ENCODE results near the gene IL3.

IL3 gene

DNA sequence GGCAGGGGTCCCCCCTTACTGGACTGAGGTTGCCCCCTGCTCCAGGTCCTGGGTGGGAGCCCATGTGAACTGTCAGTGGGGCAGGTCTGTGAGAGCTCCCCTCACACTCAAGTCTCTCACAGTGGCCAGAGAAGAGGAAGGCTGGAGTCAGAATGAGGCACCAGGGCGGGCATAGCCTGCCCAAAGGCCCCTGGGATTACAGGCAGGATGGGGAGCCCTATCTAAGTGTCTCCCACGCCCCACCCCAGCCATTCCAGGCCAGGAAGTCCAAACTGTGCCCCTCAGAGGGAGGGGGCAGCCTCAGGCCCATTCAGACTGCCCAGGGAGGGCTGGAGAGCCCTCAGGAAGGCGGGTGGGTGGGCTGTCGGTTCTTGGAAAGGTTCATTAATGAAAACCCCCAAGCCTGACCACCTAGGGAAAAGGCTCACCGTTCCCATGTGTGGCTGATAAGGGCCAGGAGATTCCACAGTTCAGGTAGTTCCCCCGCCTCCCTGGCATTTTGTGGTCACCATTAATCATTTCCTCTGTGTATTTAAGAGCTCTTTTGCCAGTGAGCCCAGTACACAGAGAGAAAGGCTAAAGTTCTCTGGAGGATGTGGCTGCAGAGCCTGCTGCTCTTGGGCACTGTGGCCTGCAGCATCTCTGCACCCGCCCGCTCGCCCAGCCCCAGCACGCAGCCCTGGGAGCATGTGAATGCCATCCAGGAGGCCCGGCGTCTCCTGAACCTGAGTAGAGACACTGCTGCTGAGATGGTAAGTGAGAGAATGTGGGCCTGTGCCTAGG lies 13.0 kb downstream of the IL3 start, which contains the start of gene CSF2:
TSS of gene CSF2 (plus strand) at position 559 of the 783 bp plus-strand sequence. CDS start at position 594, 35 bp downstream.
- no peak for DNase-seq (ENCODE audit: low read depth in 2 of 2)

DNA sequence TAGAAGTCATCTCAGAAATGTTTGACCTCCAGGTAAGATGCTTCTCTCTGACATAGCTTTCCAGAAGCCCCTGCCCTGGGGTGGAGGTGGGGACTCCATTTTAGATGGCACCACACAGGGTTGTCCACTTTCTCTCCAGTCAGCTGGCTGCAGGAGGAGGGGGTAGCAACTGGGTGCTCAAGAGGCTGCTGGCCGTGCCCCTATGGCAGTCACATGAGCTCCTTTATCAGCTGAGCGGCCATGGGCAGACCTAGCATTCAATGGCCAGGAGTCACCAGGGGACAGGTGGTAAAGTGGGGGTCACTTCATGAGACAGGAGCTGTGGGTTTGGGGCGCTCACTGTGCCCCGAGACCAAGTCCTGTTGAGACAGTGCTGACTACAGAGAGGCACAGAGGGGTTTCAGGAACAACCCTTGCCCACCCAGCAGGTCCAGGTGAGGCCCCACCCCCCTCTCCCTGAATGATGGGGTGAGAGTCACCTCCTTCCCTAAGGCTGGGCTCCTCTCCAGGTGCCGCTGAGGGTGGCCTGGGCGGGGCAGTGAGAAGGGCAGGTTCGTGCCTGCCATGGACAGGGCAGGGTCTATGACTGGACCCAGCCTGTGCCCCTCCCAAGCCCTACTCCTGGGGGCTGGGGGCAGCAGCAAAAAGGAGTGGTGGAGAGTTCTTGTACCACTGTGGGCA lies 13.8 kb downstream of the IL3 start:
- DNase-seq (ENCODE audit: low read depth in 2 of 2) = no peak

DNA sequence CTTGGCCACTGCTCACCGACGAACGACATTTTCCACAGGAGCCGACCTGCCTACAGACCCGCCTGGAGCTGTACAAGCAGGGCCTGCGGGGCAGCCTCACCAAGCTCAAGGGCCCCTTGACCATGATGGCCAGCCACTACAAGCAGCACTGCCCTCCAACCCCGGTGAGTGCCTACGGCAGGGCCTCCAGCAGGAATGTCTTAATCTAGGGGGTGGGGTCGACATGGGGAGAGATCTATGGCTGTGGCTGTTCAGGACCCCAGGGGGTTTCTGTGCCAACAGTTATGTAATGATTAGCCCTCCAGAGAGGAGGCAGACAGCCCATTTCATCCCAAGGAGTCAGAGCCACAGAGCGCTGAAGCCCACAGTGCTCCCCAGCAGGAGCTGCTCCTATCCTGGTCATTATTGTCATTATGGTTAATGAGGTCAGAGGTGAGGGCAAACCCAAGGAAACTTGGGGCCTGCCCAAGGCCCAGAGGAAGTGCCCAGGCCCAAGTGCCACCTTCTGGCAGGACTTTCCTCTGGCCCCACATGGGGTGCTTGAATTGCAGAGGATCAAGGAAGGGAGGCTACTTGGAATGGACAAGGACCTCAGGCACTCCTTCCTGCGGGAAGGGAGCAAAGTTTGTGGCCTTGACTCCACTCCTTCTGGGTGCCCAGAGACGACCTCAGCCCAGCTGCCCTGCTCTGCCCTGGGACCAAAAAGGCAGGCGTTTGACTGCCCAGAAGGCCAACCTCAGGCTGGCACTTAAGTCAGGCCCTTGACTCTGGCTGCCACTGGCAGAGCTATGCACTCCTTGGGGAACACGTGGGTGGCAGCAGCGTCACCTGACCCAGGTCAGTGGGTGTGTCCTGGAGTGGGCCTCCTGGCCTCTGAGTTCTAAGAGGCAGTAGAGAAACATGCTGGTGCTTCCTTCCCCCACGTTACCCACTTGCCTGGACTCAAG lies 14.6 kb downstream of the IL3 start:
- no peak for DNase-seq (ENCODE audit: low read depth in 2 of 2)

DNA sequence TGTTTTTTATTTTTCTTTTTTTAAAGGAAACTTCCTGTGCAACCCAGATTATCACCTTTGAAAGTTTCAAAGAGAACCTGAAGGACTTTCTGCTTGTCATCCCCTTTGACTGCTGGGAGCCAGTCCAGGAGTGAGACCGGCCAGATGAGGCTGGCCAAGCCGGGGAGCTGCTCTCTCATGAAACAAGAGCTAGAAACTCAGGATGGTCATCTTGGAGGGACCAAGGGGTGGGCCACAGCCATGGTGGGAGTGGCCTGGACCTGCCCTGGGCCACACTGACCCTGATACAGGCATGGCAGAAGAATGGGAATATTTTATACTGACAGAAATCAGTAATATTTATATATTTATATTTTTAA lies 15.2 kb downstream of the IL3 start:
- DNase-seq (ENCODE audit: low read depth in 2 of 2) = no peak

DNA sequence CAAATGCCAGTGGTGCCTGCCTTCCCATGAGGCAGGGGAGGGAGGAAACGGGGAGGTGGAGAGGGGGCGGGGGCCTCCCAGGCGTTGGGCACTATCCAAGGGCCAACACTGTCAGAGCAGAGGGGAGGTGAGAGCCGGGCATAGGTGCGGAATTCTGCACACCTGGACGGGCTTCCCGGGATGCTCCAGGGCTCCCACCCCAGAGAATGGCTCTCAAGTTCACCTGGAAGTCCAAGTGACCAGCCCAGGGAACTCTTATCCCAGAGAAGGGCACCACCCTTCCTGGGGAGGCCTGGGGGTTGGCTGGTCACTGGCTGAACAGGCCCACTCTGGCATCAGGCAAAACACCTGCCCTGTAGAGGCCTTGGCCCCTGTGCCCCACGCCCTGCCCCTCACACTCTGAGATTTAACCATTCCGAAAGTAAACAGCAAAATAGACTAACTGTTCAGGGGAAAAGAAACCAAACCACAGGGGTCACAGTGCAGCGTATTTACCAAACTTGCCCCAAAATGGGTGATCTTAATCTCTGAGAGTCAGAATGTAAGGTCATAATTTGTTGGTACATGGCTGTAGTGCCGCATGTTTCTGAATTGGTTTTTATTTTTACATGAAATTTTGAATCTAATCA lies 15.9 kb downstream of the IL3 start:
- no peak for DNase-seq (ENCODE audit: low read depth in 2 of 2)

DNA sequence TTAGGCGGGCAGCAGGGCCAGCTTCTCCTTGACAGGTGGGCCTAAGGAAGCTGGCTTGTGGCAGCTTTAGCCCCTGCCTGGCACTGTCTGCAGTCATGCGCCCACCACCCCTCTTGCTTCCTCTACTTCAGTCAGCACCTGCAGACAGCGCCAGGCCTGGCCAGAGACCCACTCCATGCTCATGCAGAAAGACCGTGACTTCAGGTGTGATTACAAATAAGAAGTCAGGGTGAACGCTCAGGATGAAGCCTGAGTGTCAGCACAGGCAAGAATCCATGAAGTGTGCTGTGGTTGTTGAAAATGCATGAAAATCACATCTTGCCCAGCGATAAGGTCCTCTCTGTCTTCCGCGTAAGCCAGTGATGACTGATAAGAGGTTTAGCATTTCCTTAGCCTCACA lies 16.5 kb downstream of the IL3 start:
- DNase-seq (ENCODE audit: low read depth in 2 of 2) = no peak

DNA sequence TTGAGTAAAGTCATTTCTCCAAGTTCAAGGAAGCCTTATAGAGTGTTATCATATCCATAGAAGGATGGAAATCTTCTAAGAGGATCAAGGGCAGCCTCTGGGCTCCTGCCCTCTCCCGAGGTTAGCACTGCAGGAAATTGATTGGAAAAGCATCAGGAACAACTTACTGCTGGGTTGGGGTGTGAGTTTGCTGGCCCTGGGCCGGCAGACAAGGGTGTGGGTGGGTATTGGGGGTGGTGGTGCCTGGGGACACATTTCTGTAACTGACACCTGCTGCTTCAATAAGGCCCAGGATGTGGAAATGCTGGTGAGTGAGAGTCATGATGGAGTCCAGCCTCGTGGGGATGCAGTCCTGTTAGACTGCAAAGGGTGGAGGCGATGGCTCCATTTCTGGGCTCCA lies 18.6 kb downstream of the IL3 start:
- DNase-seq (ENCODE audit: low read depth in 2 of 2) = no peak

DNA sequence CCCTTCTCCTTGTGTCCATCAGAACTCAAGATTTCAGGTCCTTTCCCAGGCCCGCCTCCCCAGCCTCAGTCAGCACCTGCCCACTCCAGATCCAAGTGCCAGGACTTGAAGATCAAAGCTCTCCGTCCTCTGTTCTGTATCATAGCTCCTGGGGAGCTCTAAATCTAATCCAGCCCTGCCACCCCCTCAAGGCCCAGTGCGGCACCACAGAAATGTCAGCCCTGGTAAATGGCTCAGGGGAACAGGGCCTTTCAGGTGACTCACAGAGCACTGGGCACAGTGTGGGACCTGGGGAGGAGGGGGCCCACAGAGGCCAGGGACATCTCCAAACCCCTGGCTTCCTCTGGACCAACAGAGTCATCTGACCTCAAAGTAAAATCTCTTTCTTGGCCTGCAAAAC lies 19.2 kb downstream of the IL3 start:
- no peak for DNase-seq (ENCODE audit: low read depth in 2 of 2)

DNA sequence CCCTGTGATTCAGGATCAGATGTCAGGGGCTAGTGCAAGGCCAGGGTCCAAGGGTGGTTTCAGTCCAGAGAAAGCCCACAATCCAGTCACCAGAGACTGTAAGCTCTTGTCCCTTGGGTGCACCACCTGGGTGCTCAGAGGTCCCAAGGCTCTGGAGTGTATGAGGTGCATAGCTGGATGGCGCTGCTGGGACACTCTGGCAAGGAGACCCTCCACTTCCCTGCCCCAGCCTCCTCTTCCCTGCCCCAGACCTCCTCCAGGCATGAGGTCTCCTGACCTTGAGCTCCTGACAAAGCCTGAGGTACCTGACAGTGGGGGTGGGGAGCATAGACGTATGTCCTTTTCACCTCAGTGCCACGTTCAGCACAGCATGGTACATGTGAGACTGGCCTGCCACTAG lies 20.1 kb downstream of the IL3 start:
- no peak for DNase-seq (ENCODE audit: low read depth in 2 of 2)

DNA sequence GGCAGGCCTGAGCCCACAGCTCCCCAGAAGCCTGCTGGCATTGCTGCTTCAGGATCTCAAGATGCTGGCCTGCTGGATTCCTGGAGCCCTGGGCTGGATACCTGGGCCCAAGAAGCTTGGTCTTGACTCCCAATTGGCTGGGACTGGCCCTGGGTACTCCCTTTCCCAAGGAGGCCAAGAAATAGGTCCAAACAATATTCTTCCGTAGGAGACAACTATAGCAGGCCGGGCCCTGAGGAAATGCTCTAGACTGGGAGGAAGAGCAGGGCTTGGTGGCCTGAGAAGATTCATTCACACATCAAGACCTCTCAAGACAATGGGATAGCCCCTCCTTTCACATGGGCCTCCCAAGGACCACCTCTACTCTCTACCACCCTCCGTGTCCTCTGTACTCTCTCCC lies 21.0 kb downstream of the IL3 start:
- no peak for DNase-seq (ENCODE audit: low read depth in 2 of 2)

DNA sequence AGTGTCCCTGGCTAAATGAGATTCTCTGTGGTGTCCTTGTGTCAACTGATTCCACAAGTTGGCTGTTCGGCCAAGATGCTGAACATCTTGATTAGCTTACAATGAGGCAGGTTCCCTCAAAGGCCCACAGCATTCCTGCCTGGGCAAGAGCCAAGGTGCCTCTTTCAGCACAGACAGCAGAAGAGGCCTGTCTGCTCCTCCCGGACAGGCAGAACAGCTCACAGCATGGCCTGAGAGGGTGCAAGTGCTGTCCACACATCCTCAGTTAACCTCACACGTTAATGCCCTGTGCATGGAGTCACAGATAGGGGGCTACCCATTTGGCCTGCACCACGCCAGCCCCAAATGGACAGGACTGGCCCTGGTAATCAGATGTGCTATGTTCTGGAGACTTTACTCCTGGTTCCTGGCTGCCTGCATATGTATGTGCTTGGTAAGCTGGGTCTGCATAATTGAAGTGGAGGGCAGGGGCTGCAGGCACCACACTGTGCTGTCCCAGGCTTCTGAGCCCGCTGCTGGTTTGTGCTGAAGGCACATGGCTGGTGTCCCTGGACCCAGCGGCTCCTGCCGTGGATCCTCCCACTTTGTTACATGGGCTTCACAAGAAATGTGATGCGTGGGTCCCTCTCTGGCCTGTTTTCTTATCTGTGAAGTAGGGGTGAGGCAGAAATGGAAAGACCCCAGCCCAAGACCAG lies 22.0 kb downstream of the IL3 start:
- DNase-seq (ENCODE audit: low read depth in 2 of 2) = no peak

DNA sequence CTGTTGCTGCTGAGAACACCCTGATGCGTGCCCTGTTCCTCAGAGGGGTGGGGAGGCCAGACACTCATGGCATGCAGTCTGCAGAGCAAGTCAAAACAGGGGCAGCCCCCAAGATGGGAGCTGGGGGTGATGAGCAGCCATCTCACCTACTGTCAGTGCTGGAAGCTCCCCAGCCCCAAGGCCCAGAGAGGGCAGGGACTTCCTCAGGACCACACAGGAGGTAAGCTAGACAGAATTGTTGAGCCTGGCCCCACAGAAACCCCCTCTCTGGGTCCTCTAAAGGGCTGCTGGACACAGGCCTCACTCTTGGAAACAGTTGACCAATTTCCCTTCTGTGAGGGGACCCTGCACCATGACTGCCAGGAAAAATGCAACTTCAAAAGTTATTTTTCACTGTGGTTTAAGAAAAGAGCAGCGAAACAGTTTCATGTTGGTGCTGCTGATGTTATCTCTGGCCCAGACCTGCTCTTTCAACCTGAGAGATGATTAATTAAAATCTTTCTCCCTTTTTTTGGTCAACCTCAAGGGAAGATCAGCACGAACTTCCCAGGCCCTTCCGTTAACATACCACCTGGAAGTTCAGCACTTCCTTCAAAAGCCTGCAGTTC lies 22.7 kb downstream of the IL3 start:
- no peak for DNase-seq (ENCODE audit: low read depth in 2 of 2)

DNA sequence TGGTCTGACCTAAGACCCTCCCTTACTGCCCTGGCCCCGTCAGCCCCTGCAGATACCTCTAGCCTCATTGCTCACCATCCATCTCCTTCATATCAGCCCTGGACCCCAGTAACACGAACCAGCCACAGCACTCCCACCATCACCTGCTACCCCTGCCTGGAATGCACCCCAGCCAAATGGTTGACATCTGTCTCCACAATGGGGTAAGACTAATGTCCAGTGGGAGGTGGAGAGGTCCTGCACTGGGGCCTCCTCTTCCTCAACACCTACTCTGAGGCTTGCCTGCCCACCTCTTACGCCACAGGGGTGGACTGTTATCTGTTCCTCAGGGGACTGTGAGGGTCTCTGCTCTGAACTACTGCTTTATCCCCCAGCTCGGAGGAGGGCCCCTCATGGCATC lies 25.2 kb downstream of the IL3 start:
- no peak for DNase-seq (ENCODE audit: low read depth in 2 of 2)

DNA sequence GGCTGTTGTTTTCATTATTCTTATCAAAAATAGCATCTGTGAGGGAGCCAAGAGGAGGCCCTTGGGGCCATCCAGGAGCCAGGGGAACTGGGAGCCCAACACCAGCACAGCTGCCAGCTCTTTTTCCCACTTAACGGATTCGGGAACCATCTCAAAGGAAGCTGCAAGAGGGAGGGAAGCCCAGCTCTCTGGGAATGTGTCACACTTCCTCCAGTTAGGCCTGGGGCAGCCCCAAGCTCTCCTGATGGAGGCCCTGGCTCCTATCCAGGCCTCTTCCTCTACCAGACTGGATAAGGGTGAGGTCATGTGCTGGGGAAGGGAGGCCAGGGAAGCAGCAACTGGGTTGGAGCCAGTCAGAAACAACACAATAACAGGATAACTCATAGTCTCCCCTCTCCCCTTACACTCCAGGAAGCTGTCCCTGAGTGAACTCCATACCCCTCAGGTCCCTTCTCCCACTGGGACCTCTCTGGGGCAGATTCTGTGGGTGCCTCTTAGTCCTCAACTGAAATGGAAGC lies 25.9 kb downstream of the IL3 start:
- DNase-seq (ENCODE audit: low read depth in 2 of 2) = peak; percentile 75 to 78

DNA sequence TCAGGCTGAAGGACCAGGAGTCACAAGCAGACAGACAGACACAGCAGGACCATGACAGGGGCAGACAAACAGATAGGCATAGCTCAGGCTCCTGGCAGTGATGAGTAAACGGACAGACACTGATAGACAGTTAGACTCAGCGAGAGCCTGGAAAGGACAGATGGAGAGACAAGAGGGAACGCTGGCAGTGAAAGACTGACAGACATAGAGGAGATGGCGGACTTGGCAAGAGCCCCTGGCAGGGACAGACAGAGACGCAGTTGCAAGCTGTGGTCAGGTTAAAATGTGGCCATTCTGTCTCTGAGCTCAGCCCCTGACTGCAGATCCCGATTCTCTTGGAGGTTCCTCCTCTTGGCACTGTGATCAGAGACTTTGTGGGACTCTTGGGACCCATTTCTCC lies 26.7 kb downstream of the IL3 start:
- DNase-seq (ENCODE audit: low read depth in 2 of 2) = no peak

DNA sequence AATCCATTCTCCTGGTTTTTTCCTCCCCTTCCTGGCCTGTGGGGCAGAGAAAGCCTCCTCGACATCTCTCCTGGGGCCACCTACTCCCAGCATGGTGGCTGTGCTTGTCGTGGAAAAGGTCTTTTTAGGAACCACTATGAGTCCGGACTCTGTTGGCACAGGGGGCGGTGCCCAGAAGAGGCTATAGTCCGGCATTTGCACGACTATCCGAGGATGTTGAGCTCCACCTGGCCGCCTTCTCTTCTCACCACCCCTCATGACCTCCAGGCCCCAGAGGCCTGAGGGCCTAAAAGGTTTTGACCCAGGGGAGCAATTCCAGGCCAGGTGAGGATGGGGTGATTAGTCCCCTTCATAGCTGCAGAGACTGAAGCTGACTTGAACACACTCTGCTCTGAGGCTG lies 27.2 kb downstream of the IL3 start:
- no peak for DNase-seq (ENCODE audit: low read depth in 2 of 2)

DNA sequence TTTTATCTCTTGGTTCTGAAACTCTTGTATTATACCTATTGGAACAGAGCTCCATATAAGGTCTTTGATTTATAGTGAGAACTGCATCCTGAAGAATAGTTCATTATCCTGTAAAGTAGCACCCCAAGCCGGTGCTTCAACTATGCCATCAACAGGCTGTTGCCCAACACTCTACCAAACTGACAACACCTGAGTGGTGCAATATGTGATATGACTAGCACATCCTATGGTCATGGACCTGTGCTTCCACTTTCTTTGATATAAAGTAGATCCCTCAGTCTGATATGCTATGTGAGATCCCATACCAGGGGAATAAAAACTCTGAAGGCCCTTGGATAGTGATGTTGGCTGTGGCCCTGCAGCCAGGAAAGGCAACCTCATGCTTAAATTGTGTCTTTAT lies 28.9 kb downstream of the IL3 start:
- no peak for DNase-seq (ENCODE audit: low read depth in 2 of 2)

DNA sequence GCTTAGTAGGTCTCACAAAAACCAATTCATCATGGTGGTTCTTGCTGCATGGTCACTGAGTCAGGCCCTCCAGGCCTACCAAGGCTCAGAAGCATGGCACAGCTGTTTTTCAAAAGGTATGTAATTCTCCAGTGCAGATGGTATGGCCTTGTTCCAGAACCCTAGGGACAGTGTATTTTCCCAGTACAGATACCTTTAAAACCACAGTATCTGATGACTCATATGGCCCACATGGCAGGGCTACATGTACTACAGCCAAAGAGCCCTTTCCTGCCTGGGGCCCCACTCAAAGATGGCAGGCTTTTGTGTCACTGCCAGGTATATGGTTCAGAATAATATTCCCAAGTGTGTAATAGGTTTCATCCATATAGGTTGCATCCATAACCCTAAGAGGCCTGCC lies 29.7 kb downstream of the IL3 start:
- peak; percentile 30 to 38 for DNase-seq (ENCODE audit: low read depth in 2 of 2)

DNA sequence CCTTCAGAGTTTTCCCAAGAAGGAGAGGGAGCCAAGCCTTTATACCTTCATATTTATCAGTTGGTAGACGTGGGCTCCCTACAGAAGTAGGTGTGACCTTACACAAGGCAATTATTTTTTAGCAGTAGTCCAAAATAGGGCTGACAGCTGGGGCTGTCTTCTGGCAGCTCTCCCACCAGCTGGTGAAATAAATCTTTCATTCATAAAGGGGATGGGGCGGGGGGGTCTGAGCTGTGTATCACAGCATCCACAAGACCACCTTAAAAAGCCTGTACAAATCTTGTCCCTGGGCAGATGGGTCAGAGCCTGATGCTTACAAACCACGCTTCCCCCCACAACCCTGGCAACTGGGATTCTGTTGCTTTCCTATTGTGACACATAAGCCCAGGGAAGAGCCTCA lies 32.8 kb downstream of the IL3 start:
- no peak for DNase-seq (ENCODE audit: low read depth in 2 of 2)

DNA sequence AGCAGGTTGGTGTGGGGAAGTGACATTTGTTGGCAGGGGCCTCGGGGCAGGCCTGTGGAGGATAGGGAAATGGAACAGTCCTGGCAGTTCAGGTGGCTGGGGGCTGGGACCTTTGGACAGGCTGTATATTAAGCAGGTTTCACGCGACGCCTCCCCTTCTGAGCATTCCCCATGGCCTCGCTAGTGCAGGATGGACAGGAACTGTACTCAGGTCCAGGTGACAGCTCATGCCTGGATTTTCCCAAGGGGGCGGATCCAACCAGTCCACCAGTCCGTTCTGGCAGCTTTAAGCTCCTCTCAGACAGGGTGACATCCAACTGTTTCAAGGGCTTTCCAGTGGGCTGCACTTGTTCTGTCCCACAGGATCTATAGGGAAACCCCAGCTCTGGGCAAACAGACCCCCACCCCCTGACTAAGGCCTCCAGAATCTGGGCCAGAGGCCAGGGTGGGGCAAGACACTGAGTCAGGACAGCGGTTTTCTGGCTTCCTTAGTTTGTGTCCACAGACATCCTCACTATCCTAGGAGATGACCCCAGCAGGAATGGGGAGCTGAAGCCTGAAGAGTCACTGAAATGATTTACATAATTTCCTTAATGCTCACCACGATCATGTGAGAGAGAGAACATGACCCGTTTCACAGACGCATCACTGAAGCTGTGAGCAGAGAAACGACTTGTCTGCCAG lies 34.1 kb downstream of the IL3 start:
- peak; percentile 76 for DNase-seq (ENCODE audit: low read depth in 2 of 2)
